SJSA1 (cell line): ENCODE data around the gene RTN1. TPM values are rescaled to one million over a fixed set of nuclear protein-coding genes. Genes with fewer than 3 reads are reported as not detected.

Source experiments
- DNase-seq, 2 experiments: peaks; one replicate each; pipeline ENCODE4 v3.0.0-alpha.2; 2015 to 2020; ENCODE audit warnings: low spot score in 2 of 2, low read depth in 1 of 2
- H3K27ac ChIP-seq: fragments of 250-450 bp; sonication (Bioruptor Pico); 2 replicates; pipeline ENCODE4 v1.5.1; 2020; ENCODE audit warnings: mild to moderate bottlenecking, moderate library complexity
- H3K27me3 ChIP-seq: fragments of 250-450 bp; sonication (Bioruptor Pico); replicated peaks from 2 replicates; pipeline ENCODE4 v1.5.1; 2020; ENCODE audit warnings: mild to moderate bottlenecking, moderate library complexity
- H3K36me3 ChIP-seq: fragments of 250-450 bp; sonication (Bioruptor Pico); 2 replicates; pipeline ENCODE4 v1.5.1; 2020; ENCODE audit warnings: mild to moderate bottlenecking
- H3K4me1 ChIP-seq: fragments of 250-450 bp; sonication (Bioruptor Pico); replicated peaks from 2 replicates; pipeline ENCODE4 v1.6.1; 2021; ENCODE audit warnings: mild to moderate bottlenecking
- H3K4me3 ChIP-seq: fragments of 250-450 bp; sonication (Bioruptor Pico); 2 replicates; pipeline ENCODE4 v1.5.1; 2020; ENCODE audit warnings: mild to moderate bottlenecking
- H3K9me3 ChIP-seq: fragments of 250-450 bp; sonication (Bioruptor Pico); replicated peaks from 2 replicates; pipeline ENCODE4 v1.5.1; 2020; ENCODE audit warnings: mild to moderate bottlenecking
- total RNA-seq: library from RNA; depleted of rRNA; stranded (reverse); fragments of >200 nt; shearing (Covaris generic); gene quantifications from 2 replicates; pipeline ENCODE4 v1.2.3, GENCODE V29; 2014

RTN1 gene
- total RNA-seq, 1 experiment from 2014 or later: 0.18 TPM

- Histone ChIP-seq H3K4me1 (0 out of 2 replicates have a peak, but pooled peaks cover 4% of the 10 kb centered on the region), H3K36me3 (no peaks in the 10 kb centered on the region), H3K4me3 (no peak overlapping the region)
Measured at GRCh38 chr14:59633486-59633885, 237.1 kb downstream of the RTN1 start.

GRCh38 chr14:59632381-59632780, 238.2 kb downstream of the RTN1 start:
- DNase-seq: no peak
- Histone ChIP-seq H3K27ac (no peak overlapping the region), H3K9me3 (no peaks in the 10 kb centered on the region), H3K4me3 (no peak overlapping the region), H3K27me3 (peaks cover 21% of the 10 kb centered on the region), H3K4me1 (0 out of 2 replicates have a peak, but pooled peaks cover 4% of the 10 kb centered on the region), H3K36me3 (no peaks in the 10 kb centered on the region)

More at GRCh38 chr14:59633486-59633885, 237.1 kb downstream of the RTN1 start:
- Histone ChIP-seq H3K27ac (no peak overlapping the region), H3K9me3 (no peaks in the 10 kb centered on the region), H3K27me3 (peaks cover 21% of the 10 kb centered on the region)
- DNase-seq: no peak

GRCh38 chr14:59631237-59631636, 239.3 kb downstream of the RTN1 start:
- no peak for DNase-seq

GRCh38 chr14:59630288-59630963, 240.2 kb downstream of the RTN1 start:
- Histone ChIP-seq H3K27ac (no peak overlapping the region), H3K4me1 (0 out of 2 replicates have a peak, but pooled peaks cover 4% of the 10 kb centered on the region), H3K4me3 (no peak overlapping the region), H3K9me3 (no peaks in the 10 kb centered on the region), H3K36me3 (no peaks in the 10 kb centered on the region), H3K27me3 (peaks cover 21% of the 10 kb centered on the region)
- no peak for DNase-seq

More at GRCh38 chr14:59631237-59631636, 239.3 kb downstream of the RTN1 start:
- no peak overlapping the region for H3K4me3 ChIP-seq
- H3K27ac ChIP-seq: no peak overlapping the region
- peaks cover 21% of the 10 kb centered on the region for H3K27me3 ChIP-seq
- H3K9me3 ChIP-seq: no peaks in the 10 kb centered on the region
- H3K4me1 ChIP-seq: 0 out of 2 replicates have a peak, but pooled peaks cover 4% of the 10 kb centered on the region
- no peaks in the 10 kb centered on the region for H3K36me3 ChIP-seq

- Histone ChIP-seq H3K4me1 (0 out of 2 replicates have a peak, but pooled peaks cover 4% of the 10 kb centered on the region), H3K9me3 (no peaks in the 10 kb centered on the region), H3K4me3 (no peak overlapping the region), H3K27ac (no peak overlapping the region), H3K27me3 (peaks cover 21% of the 10 kb centered on the region), H3K36me3 (no peaks in the 10 kb centered on the region)
- DNase-seq: no peak
Measured at GRCh38 chr14:59629444-59630287, 240.9 kb downstream of the RTN1 start.

GRCh38 chr14:59627011-59627520, 243.5 kb downstream of the RTN1 start:
- peaks cover 21% of the 10 kb centered on the region for H3K27me3 ChIP-seq
- H3K27ac ChIP-seq: no peak overlapping the region
- H3K4me3 ChIP-seq: no peak overlapping the region
- H3K36me3 ChIP-seq: no peaks in the 10 kb centered on the region
- no peak for DNase-seq
- H3K9me3 ChIP-seq: no peaks in the 10 kb centered on the region
- H3K4me1 ChIP-seq: 0 out of 2 replicates have a peak, but pooled peaks cover 4% of the 10 kb centered on the region

GRCh38 chr14:59622631-59623030, 247.9 kb downstream of the RTN1 start:
- H3K27ac ChIP-seq: no peak overlapping the region
- no peak overlapping the region for H3K4me3 ChIP-seq
- H3K27me3 ChIP-seq: no peaks in the 10 kb centered on the region
- H3K9me3 ChIP-seq: no peaks in the 10 kb centered on the region
- DNase-seq: no peak
- no peaks in the 10 kb centered on the region for H3K4me1 ChIP-seq
- H3K36me3 ChIP-seq: no peaks in the 10 kb centered on the region

- no peaks in the 10 kb centered on the region for H3K27me3 ChIP-seq
- no peaks in the 10 kb centered on the region for H3K4me1 ChIP-seq
- no peaks in the 10 kb centered on the region for H3K9me3 ChIP-seq
- H3K27ac ChIP-seq: no peak overlapping the region
- H3K36me3 ChIP-seq: no peaks in the 10 kb centered on the region
- no peak overlapping the region for H3K4me3 ChIP-seq
- no peak for DNase-seq
Measured at GRCh38 chr14:59619061-59619460, 251.5 kb downstream of the RTN1 start.

- Histone ChIP-seq H3K36me3 (no peaks in the 10 kb centered on the region), H3K27ac (no peak overlapping the region), H3K9me3 (no peaks in the 10 kb centered on the region), H3K27me3 (no peaks in the 10 kb centered on the region), H3K4me1 (no peaks in the 10 kb centered on the region), H3K4me3 (no peak overlapping the region)
- DNase-seq: no peak
Measured at GRCh38 chr14:59601056-59601455, 269.5 kb downstream of the RTN1 start.

- DNase-seq: no peak
- Histone ChIP-seq H3K9me3 (no peaks in the 10 kb centered on the region), H3K27me3 (no peaks in the 10 kb centered on the region), H3K27ac (no peak overlapping the region), H3K4me1 (no peaks in the 10 kb centered on the region), H3K36me3 (no peaks in the 10 kb centered on the region), H3K4me3 (no peak overlapping the region)
Measured at GRCh38 chr14:59600211-59600945, 270.2 kb downstream of the RTN1 start.

- DNase-seq: no peak
- H3K36me3 ChIP-seq: no peaks in the 10 kb centered on the region
- H3K4me3 ChIP-seq: no peak overlapping the region
- H3K4me1 ChIP-seq: no peaks in the 10 kb centered on the region
- no peaks in the 10 kb centered on the region for H3K9me3 ChIP-seq
- H3K27me3 ChIP-seq: no peaks in the 10 kb centered on the region
- H3K27ac ChIP-seq: no peak overlapping the region
Measured at GRCh38 chr14:59595071-59595470, 275.5 kb downstream of the RTN1 start.

GRCh38 chr14:59591641-59592370, 278.8 kb downstream of the RTN1 start:
- Histone ChIP-seq H3K27ac (no peak overlapping the region), H3K27me3 (no peaks in the 10 kb centered on the region), H3K4me3 (no peak overlapping the region), H3K36me3 (no peaks in the 10 kb centered on the region), H3K4me1 (no peaks in the 10 kb centered on the region), H3K9me3 (no peaks in the 10 kb centered on the region)
- DNase-seq: no peak

- Histone ChIP-seq H3K4me1 (no peaks in the 10 kb centered on the region), H3K36me3 (no peaks in the 10 kb centered on the region), H3K27me3 (no peaks in the 10 kb centered on the region), H3K9me3 (no peaks in the 10 kb centered on the region), H3K4me3 (no peak overlapping the region), H3K27ac (no peak overlapping the region)
- DNase-seq: no peak
Measured at GRCh38 chr14:59588101-59588500, 282.5 kb downstream of the RTN1 start.
